ENCODE data around the gene ZCCHC8.
A peak's percentile ranks its signal among the peaks of the same experiment; 100 is the strongest.

The ZCCHC8 gene

DNA sequence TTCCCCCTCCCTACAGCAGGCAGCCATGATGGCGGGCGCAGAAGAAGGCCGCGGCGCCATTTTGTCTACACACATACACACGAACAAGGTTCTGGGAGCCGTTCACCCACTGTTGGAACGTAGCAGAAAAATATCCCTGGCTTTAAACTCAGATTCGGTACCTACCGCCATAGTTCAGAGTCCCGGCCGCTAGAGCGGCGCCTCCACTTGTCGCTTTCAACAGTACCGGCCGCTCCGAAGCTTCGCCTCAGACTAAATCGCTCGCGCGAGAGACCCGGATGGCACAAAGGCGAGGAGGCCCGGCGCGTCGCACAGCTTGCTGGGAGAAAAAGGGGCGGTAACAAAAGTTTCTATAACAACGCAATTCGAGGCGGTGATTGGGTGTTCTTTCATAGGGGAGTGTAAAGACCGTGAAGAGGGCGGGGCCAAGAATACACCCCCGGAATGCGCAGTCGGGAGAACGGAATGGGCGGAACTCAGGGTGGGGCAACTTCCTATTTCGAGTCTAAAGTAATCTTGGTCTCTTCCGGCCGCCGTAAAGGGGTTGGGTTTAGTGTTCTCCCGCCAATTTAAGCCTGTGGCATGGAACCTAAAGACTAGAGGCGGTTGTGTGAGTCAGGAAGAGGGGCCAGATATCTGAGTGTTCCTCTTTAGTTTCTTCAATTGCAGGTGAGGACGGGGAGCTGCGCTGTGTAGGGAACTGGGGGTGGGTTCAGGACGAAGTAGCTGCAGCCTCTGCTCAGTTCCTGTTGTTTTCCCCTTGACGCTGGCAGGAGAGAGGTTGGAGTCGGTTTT is 26.1 kb upstream of the ZCCHC8 start, which contains the start of the genes KNTC1 and RSRC2:
KNTC1 (plus strand) TSS at position 567 of the 795 bp plus-strand sequence. CDS start 2,815 bp downstream, outside the sequence.
RSRC2 (minus strand) TSS at position 254 of the 795 bp plus-strand sequence; CDS start at position 171, 83 bp downstream.
- peak within 1 kb of the TSS; percentile 98 for H3K4me3 ChIP-seq (ENCODE audit: low read depth, low read length)
- peaks cover 84% of the 10 kb centered on the region for H3K36me3 ChIP-seq
- H3K27ac ChIP-seq, result peak within 1 kb of the TSS; percentile 99
- TF ChIP-seq, protein P1, sequence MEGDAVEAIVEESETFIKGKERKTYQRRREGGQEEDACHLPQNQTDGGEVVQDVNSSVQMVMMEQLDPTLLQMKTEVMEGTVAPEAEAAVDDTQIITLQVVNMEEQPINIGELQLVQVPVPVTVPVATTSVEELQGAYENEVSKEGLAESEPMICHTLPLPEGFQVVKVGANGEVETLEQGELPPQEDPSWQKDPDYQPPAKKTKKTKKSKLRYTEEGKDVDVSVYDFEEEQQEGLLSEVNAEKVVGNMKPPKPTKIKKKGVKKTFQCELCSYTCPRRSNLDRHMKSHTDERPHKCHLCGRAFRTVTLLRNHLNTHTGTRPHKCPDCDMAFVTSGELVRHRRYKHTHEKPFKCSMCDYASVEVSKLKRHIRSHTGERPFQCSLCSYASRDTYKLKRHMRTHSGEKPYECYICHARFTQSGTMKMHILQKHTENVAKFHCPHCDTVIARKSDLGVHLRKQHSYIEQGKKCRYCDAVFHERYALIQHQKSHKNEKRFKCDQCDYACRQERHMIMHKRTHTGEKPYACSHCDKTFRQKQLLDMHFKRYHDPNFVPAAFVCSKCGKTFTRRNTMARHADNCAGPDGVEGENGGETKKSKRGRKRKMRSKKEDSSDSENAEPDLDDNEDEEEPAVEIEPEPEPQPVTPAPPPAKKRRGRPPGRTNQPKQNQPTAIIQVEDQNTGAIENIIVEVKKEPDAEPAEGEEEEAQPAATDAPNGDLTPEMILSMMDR (IDR thresholded peaks at IDR 0.05; ENCODE audit: low read depth, low read length), result no peak
- H3K9me3 ChIP-seq (ENCODE audit: severe bottlenecking), result no peaks in the 10 kb centered on the region
- H3K27me3 ChIP-seq (ENCODE audit: insufficient read depth, low read depth, severe bottlenecking), result no peaks in the 10 kb centered on the region
- peak; percentile 99 for DNase-seq

GRCh38 chr12:122523846-122524718 is 23.4 kb upstream of the ZCCHC8 start:
- no peak for DNase-seq
- Histone ChIP-seq H3K4me3 (ENCODE audit: low read depth, low read length) (no peak overlapping the region), H3K36me3 (peaks cover 84% of the 10 kb centered on the region), H3K27ac (no peak overlapping the region), H3K27me3 (ENCODE audit: insufficient read depth, low read depth, severe bottlenecking) (no peaks in the 10 kb centered on the region), H3K9me3 (ENCODE audit: severe bottlenecking) (no peaks in the 10 kb centered on the region)
- TF ChIP-seq, protein P1 (IDR thresholded peaks at IDR 0.05; ENCODE audit: low read depth, low read length), result no peak

- H3K36me3 ChIP-seq, result peaks cover 84% of the 10 kb centered on the region
- no peak overlapping the region for H3K27ac ChIP-seq
- DNase-seq, result no peak
Measured at GRCh38 chr12:122523280-122523679, 22.5 kb upstream of the ZCCHC8 start.

DNA sequence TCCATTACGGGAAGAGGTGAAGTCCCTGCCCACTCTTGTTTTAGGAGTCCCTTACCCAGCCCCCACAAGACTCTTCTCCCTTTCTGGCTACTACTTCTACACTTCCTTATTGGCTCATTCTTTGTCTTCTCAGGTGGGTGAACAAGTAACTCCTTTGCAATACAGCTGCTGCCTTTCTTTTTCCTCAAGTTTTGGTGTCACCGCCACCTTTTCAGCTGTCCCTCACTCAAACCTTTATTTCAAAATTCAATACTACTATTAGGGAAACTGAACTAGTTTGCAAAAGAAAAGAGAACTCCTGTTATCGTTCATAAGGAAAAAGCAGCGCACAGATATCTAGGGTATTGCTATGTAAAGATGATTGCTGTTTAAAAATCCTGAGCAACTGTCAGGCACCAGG is 19.9 kb upstream of the ZCCHC8 start:
- DNase-seq, result no peak
- Histone ChIP-seq H3K36me3 (peaks cover 98% of the 10 kb centered on the region), H3K9me3 (ENCODE audit: severe bottlenecking) (no peaks in the 10 kb centered on the region), H3K4me3 (ENCODE audit: low read depth, low read length) (no peak overlapping the region), H3K27me3 (ENCODE audit: insufficient read depth, low read depth, severe bottlenecking) (no peaks in the 10 kb centered on the region), H3K27ac (no peak overlapping the region)
- TF ChIP-seq, protein P1 (IDR thresholded peaks at IDR 0.05; ENCODE audit: low read depth, low read length), result no peak

More at GRCh38 chr12:122523280-122523679, 22.5 kb upstream of the ZCCHC8 start:
- Histone ChIP-seq H3K4me3 (ENCODE audit: low read depth, low read length) (no peak overlapping the region), H3K27me3 (ENCODE audit: insufficient read depth, low read depth, severe bottlenecking) (no peaks in the 10 kb centered on the region), H3K9me3 (ENCODE audit: severe bottlenecking) (no peaks in the 10 kb centered on the region)
- TF ChIP-seq, protein P1 (IDR thresholded peaks at IDR 0.05; ENCODE audit: low read depth, low read length), result no peak

- Histone ChIP-seq H3K9me3 (ENCODE audit: severe bottlenecking) (no peaks in the 10 kb centered on the region), H3K27ac (no peak overlapping the region), H3K27me3 (ENCODE audit: insufficient read depth, low read depth, severe bottlenecking) (no peaks in the 10 kb centered on the region), H3K36me3 (peaks cover 100% of the 10 kb centered on the region), H3K4me3 (ENCODE audit: low read depth, low read length) (no peak overlapping the region)
- no peak for DNase-seq
- TF ChIP-seq, protein P1 (IDR thresholded peaks at IDR 0.05; ENCODE audit: low read depth, low read length), result no peak
Measured at GRCh38 chr12:122519418-122519817, 18.7 kb upstream of the ZCCHC8 start.

Data from WERI-Rb-1 (cell line).